ENCODE results near the gene PEX10. TPM values are rescaled to one million over a fixed set of nuclear protein-coding genes. Genes with fewer than 3 reads are reported as not detected.

The PEX10 gene
- total RNA-seq, 4 donors from 2014 or later, result 20.8 to 33.3 (median 23.9) TPM

GRCh38 chr1:2379733-2380404, 32.5 kb downstream of the PEX10 start:
- DNase-seq (ENCODE audit: low spot score), result no peak
- TF ChIP-seq, protein P1, sequence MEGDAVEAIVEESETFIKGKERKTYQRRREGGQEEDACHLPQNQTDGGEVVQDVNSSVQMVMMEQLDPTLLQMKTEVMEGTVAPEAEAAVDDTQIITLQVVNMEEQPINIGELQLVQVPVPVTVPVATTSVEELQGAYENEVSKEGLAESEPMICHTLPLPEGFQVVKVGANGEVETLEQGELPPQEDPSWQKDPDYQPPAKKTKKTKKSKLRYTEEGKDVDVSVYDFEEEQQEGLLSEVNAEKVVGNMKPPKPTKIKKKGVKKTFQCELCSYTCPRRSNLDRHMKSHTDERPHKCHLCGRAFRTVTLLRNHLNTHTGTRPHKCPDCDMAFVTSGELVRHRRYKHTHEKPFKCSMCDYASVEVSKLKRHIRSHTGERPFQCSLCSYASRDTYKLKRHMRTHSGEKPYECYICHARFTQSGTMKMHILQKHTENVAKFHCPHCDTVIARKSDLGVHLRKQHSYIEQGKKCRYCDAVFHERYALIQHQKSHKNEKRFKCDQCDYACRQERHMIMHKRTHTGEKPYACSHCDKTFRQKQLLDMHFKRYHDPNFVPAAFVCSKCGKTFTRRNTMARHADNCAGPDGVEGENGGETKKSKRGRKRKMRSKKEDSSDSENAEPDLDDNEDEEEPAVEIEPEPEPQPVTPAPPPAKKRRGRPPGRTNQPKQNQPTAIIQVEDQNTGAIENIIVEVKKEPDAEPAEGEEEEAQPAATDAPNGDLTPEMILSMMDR (IDR thresholded peaks at IDR 0.05), result no peak
- no peak for ATAC-seq (ENCODE audit: low FRiP score)

- TF ChIP-seq, protein P1 (IDR thresholded peaks at IDR 0.05), result no peak
- DNase-seq (ENCODE audit: low spot score), result no peak
- no peak for ATAC-seq (ENCODE audit: low FRiP score)
Measured at GRCh38 chr1:2378956-2379732, 33.2 kb downstream of the PEX10 start.

DNA sequence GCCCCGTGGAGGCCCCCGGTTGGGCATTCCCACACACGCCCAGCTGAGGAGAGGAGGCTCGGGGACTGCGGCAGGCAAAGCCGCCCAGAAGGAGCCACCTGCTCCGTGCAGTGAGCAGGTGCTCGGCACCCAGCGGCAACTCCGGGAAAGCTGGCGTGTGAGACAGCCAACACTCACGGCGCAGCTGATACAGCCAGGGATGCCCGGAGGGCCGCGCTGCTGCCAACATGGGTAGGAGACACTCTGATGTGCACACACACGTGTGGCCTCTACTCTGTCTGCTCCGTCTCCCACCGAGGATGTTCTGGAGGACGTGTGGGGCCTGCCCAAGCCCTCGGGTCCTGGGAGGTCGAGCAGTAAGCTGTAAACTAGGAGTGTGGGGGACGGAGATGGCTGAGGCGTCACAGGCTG, 33.9 kb downstream of the PEX10 start:
- no peak for ATAC-seq (ENCODE audit: low FRiP score)
- TF ChIP-seq, protein P1 (IDR thresholded peaks at IDR 0.05), result no peak
- DNase-seq (ENCODE audit: low spot score), result no peak

- DNase-seq (ENCODE audit: low spot score) (no peak), ATAC-seq (ENCODE audit: low FRiP score) (no peak)
- TF ChIP-seq, protein P1 (IDR thresholded peaks at IDR 0.05), result no peak
Measured at GRCh38 chr1:2377751-2378440, 34.5 kb downstream of the PEX10 start.

GRCh38 chr1:2376931-2377672, 35.3 kb downstream of the PEX10 start:
- no peak for DNase-seq (ENCODE audit: low spot score)
- TF ChIP-seq, protein P1 (IDR thresholded peaks at IDR 0.05), result no peak
- no peak for ATAC-seq (ENCODE audit: low FRiP score)

DNA sequence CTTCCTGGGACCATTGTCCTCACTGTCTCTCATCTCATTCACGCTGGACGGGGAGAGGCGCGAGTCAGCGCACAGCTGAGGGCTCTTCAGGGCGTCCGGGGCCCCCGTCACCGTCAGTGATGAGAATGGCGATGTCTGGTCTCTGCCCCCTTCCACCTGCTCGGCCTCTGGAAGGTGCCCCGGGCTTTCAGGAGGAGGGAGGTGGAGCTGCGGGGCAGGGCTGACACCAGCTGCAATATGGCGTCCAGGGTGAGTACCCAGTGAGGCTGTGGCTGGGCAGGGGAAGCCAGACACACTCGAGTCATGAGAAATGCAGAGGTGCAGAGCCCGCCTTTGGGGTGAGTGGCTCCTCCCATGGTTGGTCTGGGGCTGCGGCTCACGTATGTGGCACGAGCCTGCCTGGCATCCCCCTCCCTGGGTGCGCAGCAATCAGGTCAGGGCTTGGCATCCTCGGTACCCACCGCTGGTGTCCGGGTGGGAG, 36.1 kb downstream of the PEX10 start:
- TF ChIP-seq, protein P1 (IDR thresholded peaks at IDR 0.05), result no peak
- ATAC-seq (ENCODE audit: low FRiP score), result no peak
- DNase-seq (ENCODE audit: low spot score), result no peak

All from omental fat pad (tissue), 4 donors.